ENCODE data around the gene NR1D2. TPM values are rescaled to one million over a fixed set of nuclear protein-coding genes. Genes with fewer than 3 reads are reported as not detected.

Gene NR1D2
- total RNA-seq, 1 experiment from 2014 or later = 9.5 TPM

GRCh38 chr3:23968463-23969184, 23.5 kb downstream of the NR1D2 start:
- no peak overlapping the region for H3K4me3 ChIP-seq (ENCODE audit: low read depth in 2 of 2, low read length in 2 of 2)
- TF ChIP-seq SIN3A (IDR thresholded peaks at IDR 0.05; ENCODE audit: borderline replicate concordance, insufficient read depth, low read depth, low read length) (no peak), CTCF (IDR thresholded peaks at IDR 0.05) (no peak), TCF7L2 (IDR thresholded peaks at IDR 0.05; ENCODE audit: low read depth, low read length) (no peak), REST (IDR thresholded peaks at IDR 0.05; ENCODE audit: insufficient read depth in 1 of 2, low read depth in 2 of 2, low read length in 1 of 2) (no peak), POLR2AphosphoS5 (IDR thresholded peaks at IDR 0.05; ENCODE audit: low read depth, low read length) (no peak)
- peak; percentile 39 for DNase-seq (ENCODE audit: low read depth, low spot score)
- no peak for ATAC-seq
- no peak overlapping the region for H3K27ac ChIP-seq (ENCODE audit: low read length)
- ChIA-PET CTCF (no interaction called here), POLR2A (no interaction called here)
- no peaks in the 10 kb centered on the region for H3K9me3 ChIP-seq (ENCODE audit: control insufficient read depth, insufficient read depth, low read depth, low read length)
- H3K27me3 ChIP-seq (ENCODE audit: control insufficient read depth, insufficient read depth, low read length) = no peaks in the 10 kb centered on the region
- H3K4me1 ChIP-seq (ENCODE audit: control insufficient read depth, insufficient read depth, low read length) = no peaks in the 10 kb centered on the region
- BruUV-seq (replicated peaks) = no TSS peak
- in situ Hi-C loops (cut with HindIII; ENCODE audit: low pct_unique_long_range_greater_than_20kb, low sequenced_read_pairs) (no loop called here), intact Hi-C loops (cut with micrococcal nuclease; ENCODE audit: unreplicated experiment) (no loop called here)
- H3K36me3 ChIP-seq (ENCODE audit: control insufficient read depth, insufficient read depth, low read length) = no peaks in the 10 kb centered on the region

- TF ChIP-seq POLR2AphosphoS5 (IDR thresholded peaks at IDR 0.05; ENCODE audit: low read depth, low read length) (no peak), SIN3A (IDR thresholded peaks at IDR 0.05; ENCODE audit: borderline replicate concordance, insufficient read depth, low read depth, low read length) (no peak), REST (IDR thresholded peaks at IDR 0.05; ENCODE audit: insufficient read depth in 1 of 2, low read depth in 2 of 2, low read length in 1 of 2) (no peak), CTCF (IDR thresholded peaks at IDR 0.05) (no peak), TCF7L2 (IDR thresholded peaks at IDR 0.05; ENCODE audit: low read depth, low read length) (no peak)
- DNase-seq (ENCODE audit: low read depth, low spot score) = no peak
- H3K9me3 ChIP-seq (ENCODE audit: control insufficient read depth, insufficient read depth, low read depth, low read length) = no peaks in the 10 kb centered on the region
- H3K4me3 ChIP-seq (ENCODE audit: low read depth in 2 of 2, low read length in 2 of 2) = no peak overlapping the region
- CTCF ChIA-PET = no interaction called here
- H3K27ac ChIP-seq (ENCODE audit: low read length) = no peak overlapping the region
- no peaks in the 10 kb centered on the region for H3K4me1 ChIP-seq (ENCODE audit: control insufficient read depth, insufficient read depth, low read length)
- in situ Hi-C loops (cut with HindIII; ENCODE audit: low pct_unique_long_range_greater_than_20kb, low sequenced_read_pairs) = no loop called here
- POLR2A ChIA-PET = interaction anchor here (0.5 kb wide), 1 partner anchor 73 kb away, joined by 3 read pairs; no protein-coding TSS in a partner anchor
- intact Hi-C loops (cut with micrococcal nuclease; ENCODE audit: unreplicated experiment) = no loop called here
- BruUV-seq (replicated peaks) = no TSS peak
- no peaks in the 10 kb centered on the region for H3K36me3 ChIP-seq (ENCODE audit: control insufficient read depth, insufficient read depth, low read length)
- no peak for ATAC-seq
- H3K27me3 ChIP-seq (ENCODE audit: control insufficient read depth, insufficient read depth, low read length) = no peaks in the 10 kb centered on the region
Measured at GRCh38 chr3:23969393-23969792, 24.3 kb downstream of the NR1D2 start.
